CD4-positive, alpha-beta T cell treated with Interleukin-6 at 100 ng/mL for 8 hours (primary cell): Measurements from ENCODE around the gene ACSF3.
"Not testable (repeated sequence)": the region's sequence is repeated elsewhere in the genome, so short reads cannot be mapped to it uniquely, and the experiment has no call there.

Experiments
- DNase-seq: peaks from one replicate; pipeline ENCODE4 v3.0.0-alpha.2; 2020; ENCODE audit warnings: mixed read lengths, low spot score

Gene ACSF3

DNA sequence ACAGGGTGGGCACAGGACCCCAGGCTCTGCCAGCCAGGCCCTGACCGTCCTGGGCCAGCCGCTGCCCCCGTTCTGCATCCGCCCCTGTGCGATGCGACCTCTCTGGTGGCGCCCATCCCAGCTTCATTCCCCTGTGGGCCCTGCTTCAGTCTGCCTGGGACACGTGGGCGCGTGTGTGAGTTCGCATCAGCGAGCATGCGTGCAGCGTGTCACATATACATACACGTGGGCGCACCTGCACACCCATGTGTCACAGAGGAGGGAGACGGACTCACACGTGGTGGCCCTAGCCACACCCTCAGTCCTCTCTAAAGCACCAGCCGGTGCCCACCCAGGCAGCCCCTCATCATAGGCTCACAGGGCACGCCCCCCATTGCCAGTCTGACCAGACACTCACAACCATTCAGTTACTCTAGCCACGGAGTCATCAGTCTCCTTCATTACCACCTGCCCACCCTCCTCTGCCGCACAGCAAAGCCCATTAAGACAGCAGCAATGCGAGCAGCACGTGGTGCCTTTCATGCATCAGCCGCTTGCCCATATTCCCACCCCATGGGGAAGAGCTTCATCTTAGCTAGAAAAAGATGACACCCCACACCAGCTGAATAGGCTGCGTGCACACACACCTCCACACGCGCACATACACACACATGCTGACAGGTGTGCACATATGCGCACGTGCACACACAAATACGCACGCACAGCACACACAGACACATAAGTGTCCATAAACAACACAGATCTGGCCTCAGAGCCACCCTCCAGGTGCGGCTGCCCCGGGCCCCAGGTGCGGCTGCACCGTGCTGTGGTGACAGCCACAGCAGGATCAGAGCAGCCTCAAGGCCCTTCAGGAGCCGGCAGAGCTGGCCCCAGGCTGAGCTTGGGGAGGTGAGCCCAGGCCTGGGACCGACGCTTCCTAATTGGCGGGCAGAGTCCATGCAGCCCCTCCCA, 68.4 kb downstream of the ACSF3 start:
- no peak for DNase-seq

DNA sequence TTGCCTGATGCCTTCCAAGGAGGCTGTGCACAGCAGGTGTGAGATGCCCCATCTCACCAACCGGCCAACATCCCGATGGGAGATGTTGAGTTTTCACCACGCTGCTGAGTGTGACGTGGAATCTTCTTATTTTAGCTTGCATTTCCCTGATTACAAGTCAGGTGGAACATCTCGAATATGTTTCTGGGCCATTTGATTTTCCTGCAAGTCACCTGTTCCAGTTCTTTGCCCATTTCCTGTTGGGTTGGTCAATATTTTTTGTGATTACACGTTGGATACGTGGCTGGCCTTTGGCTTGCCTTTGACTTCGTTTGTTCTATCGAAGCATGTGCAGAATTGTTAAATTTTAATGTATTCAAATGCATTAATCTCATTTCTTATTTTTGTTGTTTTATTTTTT, 69.6 kb downstream of the ACSF3 start:
- DNase-seq = no peak

DNA sequence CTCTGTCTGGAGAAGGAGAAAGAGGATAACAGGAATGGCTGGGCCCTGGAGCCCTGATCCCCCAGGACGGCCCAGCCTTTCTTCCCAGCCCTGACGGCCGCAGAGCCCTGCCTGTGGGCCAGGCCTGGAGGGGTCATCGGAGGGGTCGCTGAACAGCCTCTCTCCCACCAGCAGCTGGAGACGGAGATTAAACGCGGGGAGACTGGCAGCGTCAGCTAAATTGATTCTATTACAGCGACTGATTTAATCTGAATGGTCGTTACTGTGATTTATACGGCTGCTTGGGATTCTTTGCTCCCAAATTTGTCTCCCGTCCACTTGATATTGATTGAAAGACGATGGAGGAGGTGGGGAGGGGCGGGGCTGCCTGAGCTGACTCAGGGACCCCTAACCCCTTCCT, 70.8 kb downstream of the ACSF3 start:
- no peak for DNase-seq

DNA sequence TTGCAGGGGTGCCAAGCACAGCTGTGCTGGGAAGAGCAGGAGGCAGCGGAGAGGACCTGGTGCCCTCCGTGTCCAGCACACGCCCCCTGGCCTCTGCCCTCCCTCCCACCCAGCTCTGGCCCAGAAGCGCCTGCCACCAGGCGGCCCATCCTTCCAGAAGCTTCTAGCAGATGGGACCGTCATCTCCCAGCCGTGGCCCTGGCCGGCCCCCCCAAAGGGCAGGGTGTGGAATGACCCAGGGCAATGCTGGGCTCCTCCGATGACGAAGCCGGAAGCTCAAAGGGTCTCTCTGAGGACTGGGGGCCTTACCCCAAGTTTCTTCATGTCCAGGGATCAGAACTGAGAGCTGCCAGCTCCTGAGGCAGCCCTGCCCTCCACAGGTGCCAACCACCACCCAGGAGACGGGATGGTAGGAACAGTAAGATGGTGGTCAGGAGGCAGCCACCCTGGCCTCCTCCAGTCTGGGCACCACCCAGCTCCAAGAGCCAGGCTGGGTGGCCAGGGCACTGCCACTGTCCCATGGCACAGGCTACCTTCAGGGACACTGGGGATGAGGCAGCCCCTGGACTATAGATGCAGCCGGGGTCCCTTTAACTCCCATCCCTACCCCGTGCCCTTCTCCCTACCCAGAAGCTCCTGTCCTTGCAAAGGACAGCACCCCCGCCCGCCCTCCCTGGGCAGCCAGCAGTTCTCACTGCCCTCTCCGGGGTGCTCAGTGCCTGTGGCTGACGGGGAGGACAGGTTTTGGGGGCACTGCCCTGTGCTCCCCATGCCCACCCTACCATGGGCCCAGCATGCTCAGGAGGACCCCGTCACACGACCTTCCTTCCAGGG, 71.4 kb downstream of the ACSF3 start:
- DNase-seq = no peak

DNA sequence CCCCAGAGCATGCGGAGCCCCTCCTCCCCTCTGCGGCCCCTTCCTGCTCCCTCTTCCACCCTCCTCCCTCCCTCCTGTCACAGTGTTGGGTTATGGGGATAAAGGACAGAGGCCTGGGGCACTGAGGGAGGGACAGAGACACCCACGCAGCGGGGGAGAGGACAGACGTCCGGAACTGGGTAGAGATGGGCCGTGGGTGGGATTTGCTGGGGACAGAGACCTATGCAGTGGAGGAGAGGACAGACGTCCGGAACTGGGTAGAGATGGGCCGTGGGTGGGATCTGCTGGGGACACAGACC, 72.0 kb downstream of the ACSF3 start:
- DNase-seq = not testable (repeated sequence)

DNA sequence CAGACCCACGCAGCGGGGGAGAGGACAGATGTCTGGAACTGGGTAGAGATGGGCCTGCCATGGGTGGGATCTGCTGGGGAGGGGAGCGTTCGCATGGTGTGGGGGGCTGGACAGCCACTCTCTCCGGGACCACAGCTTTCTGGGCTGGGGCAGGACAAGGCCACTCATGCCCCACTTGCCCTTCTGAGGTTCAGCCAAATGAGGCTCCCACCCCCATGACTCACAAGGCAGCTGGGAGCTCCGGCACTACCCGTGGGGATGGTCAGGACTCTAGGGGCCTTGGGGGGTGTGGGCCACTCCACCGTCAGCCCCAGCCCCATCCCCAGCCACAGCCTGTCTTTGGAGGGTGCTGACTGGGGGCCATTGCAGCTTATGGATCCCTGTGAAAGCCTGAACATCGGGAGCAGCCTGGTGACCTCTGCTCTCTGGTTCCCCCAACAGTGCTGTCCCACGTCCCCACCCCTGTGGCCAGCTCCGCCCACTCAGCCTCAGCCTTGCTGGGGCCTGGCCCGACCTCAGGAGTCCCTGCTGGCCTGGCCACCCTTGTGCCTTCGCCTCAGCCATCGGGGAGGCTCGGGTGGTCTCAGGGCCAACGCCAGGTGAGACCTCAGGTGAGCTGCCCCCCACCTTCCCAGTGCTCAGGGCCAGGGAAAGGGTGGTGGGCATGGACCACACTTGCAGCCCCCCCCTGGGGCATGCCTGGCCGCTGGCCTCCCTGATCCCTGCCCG, 73.2 kb downstream of the ACSF3 start:
- DNase-seq = no peak

DNA sequence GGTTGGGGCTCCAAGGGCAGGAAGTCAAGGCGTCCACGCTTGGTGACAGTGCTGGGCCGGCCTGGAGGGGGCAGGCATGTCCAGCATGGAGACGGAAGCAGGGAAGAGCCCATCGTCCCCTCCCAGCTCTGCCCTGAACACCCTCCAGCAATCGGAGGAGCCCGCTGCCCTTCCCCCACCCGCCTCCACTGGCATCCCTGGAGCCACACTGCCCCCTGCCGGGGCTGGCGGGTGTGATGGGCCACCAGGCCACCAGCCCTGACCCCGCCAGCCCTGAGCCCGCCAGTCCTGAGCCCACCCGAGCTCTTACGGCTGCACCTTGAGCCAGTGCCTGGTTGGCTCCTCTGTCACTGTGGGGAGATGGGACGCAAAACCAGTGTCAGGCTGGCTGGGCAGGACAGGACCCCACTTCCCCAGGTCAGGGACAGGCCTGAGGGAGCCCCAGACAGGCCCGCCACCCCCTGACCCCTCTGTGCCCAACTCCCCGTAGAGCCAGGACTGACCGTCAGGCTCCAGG, 73.8 kb downstream of the ACSF3 start:
- peak; percentile 79 for DNase-seq

DNA sequence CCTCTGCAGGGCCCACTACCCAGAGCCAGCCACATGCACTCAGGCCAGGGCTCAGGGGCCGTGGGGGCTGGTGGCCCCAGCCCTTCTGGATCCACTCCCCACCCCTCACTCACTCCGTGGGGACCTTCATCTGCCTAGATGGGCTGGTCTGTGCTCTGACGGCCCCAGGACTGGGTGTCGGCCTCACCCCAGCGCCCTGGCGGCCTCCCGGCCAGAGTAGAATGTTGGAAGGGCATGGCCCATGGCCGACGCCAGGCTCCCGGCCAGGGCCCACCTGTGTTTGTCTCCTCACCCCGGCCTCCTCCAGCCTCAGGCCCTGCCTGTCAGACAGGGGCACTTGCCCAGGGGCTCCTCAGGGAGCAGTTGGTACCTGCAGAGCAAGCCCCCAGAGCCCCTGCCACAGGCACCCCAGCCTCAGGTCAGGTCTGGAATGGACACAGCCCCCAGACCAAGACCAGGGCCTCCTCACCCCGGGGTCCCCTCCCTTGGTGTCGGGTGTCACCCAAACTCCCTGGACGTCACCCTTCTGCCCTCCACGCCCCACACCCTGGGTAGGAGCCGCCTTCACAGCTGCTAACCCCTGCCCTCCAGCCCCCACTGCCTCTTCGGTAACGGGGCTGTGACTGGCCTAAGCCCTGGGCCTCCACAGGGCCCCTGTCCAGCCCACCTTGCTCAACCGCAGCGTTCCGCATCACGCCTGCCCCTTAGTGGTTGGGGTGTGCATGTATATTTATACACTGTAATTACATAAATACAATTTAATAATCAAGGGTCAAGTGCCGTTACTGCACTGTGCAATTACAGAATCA, 74.9 kb downstream of the ACSF3 start:
- DNase-seq = no peak

DNA sequence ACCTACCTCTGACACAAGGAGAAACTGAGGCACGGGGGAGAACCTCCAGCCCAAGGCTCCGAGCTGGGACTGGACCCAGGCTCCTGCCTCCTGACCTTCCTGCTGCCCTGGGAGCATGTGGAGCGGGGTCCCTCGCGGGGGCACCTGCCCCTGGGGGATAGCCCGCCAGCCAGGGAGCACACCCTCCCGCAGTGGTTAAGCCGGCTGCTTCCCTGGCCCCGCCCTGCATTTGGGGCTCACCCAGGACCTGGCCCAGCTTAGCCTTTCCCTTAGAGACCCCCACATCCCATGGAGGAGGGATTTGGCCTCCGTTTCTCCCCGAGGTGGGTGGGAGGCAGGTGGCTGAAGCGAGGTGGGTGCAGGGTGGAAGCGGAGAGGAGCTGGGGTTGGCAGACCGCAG, 76.1 kb downstream of the ACSF3 start:
- DNase-seq = no peak

DNA sequence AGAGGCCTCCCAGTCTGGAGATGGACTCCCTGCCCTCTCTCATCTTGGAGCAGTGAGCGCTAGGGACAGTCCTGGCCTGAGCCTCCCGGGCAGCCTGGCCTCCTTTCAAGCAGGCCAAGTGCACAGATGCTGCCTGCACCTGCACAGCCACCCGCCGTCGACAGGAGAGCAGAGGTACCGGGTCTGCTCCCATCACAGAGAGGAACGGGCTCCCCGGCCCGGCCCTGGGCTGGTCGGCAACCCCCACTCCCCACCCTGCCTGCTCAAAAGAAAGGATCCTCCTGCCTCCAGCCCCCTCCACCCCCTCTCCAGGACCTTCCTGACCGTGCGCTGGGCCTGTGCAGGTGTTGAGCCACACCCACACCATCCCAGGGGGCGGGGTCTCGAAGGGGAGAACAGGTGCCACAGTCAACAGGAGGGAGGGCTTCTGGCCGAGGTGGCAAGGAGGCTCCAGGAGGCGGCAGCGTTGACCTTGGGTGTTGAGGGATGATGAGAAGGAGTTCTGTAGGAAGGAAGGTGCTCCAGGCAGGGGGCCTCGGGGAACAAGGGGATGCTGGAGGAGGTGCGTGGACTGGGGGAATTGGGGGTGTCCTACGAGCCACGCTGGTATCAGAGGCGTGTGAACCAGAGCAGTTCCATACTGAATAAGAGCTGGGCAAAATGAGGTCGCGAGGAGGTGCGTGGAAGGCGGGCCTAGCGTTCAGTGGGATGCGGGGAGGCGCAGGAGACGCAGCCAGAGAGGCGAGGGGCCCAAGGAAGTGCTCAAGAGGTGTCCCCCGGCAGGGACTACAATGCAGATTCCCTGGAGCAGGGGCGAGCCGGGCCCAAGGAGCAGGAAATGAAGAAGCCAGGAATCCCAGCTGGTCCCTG, 76.9 kb downstream of the ACSF3 start:
- DNase-seq = no peak

DNA sequence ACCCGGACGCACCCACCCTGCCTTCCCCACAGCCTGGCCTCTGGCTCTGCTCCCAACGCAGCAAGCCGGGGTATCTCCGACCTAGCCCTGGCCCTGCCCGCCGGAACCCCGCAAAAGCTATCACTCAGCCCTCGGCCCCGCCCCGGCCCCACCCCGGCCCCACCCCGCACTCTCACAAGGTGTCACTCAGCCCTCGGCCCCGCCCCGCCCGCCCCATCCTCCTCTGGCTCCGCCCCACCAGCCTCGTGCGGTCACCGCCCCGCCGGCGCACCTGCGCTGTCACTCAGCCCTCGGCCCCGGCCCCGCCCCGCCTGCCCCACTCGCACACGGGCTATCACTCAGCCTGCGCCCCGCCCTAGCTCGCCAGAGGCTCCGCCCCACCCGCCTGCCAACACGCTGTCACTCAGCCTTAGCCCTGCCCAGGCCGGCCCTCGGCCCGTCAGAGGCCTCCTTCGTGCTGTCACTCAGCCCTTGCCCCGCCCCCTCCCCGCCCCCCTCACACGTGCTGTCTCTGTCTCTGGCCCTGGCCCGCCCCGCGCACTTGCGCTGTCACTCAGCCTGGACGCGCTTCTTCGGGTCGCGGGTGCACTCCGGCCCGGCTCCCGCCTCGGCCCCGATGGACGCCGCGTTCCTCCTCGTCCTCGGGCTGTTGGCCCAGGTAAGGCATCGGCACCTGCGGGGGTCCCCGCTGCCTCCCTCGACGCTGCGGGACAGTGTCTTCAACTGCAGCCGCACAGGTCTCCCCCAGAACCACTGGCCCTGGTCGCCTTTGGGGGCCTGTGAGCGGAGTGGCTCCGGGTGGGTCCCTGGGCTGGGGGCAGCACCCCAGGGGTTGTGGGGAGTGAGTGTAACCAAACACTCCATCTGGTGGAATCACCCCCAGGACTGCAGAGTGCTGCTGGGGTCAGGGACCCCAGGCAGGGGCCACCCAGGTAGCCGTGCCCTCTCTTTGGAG, 77.8 kb downstream of the ACSF3 start, which contains the start of gene CDH15:
Gene CDH15, plus strand, starts transcription at position 533 of the 955 bp plus-strand sequence. Its CDS starts 84 bp downstream, at position 617.
- DNase-seq = peak; percentile 96

DNA sequence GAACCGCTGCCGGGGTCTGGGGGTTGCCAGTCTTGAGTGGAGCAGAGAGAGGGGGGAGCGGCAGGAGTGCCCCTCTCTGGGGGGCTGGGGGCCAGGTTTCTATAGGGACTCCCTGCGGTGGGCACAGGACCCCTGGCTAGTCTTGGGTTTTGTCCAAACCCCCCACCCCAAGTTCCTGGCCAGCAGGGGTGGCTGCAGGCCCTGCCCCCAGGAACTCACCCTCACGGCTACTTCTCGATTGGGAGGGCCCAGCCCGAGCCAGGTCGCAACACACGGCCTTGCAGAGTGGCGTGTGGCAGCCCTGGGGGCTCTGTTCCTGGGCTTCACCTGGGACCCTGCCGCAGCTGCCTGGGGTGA, 78.5 kb downstream of the ACSF3 start:
- DNase-seq = no peak

DNA sequence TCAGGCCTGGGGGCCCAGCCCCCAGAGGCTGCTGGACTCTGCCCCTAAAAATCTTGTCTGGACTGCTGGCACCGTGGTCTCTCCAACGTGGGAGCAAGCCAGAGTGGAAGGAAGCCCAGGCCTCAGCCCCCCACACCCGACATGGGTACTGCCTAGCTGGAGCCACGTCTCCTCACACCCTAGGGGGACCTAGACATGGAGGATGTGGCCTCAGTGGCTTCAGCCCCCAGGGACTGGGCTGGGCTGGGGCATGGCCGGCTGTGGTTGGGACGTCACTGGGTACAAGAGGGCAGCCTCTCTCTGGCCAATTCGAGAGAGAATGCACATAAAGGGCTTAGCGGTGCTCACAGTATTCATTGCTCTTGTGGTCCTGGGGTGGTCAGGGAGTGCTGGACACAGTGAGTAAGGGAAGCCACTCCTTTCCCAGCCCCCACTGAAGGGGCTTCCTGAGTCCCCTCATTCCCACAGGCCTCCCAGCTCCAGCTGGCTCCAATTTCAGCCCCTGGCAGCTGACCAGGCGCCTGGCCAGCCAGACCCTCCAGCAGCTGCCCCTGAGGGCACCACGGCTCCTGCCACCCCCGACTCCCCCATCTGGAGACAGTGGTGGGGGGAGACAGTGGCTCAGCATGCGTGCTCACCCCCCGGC, 79.0 kb downstream of the ACSF3 start:
- no peak for DNase-seq

DNA sequence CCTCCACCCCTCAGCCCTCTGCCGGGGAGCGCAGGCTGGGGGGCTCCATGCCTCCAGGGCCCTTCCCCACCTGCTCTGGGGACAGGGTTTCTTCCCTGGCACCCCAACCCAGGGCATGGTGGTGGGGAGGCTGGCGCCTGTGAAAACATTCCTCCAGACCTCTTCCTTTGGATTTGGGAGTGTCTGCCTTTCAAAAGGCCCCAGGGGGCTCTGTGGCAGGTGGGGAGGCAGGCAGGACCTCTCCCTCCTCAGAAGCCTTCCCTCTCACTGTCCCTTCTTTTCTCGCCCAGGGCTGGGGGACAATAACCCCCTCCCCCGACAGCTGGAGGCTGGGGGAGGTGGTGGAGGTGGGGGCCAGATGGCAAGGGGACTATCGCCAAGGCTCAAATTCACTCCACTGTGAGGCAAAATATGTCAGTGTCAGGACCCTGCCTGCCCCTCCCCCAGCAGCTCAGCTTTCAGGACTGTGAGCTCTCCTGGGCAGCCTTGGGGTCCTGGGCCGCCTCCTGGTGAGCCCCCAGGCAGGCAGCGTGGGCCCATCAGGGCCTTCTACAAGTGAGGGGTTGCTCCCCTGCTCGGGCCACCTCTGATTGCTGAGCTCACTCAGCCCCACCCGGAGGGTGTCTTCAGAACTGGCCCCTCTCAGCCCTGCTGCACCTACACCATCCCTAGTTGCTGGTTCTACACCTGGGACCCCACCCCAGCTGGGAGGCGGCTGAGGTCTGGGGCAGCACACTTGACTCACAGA, 79.7 kb downstream of the ACSF3 start:
- no peak for DNase-seq

DNA sequence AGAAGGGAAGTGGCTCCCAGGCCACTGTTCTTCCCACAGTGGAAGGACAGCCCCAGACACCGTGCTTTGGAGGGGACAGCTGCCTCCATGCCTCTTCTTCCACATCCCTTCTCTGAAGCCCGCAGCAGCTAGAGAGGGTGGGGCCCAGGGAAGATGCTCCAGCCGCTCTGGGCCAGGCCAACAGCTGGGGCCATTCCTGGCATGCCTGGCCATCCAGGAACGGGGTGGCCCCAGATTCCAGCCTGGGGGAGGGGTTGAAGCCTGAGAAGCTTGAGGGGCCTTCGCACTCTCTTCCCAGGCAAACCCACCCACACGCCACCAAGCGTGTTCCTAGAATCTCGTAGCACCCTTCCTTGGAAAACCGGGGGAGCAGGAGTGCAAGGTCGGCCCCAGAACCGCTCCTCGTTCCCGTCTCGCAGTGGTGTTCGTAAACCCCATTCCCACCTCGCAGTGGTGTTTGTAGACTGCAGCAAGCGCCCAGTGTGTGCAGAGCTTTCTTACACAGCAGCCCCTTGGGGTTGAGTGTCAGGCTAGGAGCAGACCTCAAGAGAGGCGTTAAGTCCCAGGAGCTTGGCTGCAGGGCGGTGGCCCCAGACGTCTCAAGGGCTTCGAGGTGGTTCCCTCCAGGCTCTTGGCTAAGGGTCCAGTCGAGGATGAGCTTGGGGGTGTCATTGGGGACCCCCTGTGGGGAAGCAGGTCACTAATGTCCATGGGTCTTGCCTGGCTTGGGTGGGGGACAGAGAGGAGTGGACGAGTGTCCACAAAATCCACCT, 80.6 kb downstream of the ACSF3 start:
- no peak for DNase-seq

DNA sequence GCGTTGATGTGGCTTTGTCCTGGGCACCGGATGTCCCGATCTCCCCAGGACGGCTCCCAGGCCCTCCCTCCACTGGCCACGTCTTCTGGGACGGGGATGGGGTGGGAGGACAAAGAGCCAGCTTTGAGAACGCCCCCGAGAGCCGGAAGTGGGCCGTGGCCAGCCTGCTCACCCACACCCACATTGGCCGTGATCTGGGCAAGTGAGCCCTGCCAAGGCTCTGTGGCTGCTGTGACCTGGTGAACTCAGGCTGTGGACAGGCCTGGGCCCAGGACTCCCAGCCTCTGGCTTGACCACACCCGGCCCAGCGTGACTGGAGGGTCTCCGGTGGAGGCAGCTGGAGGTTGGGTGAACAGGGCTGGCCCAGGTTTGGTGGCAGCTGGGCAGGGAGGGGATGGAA, 81.2 kb downstream of the ACSF3 start:
- no peak for DNase-seq
